ENCODE results near the gene THAP6.
"Not testable (repeated sequence)": the region's sequence is repeated elsewhere in the genome, so short reads cannot be mapped to it uniquely, and the experiment has no call there.

The THAP6 gene, protein sequence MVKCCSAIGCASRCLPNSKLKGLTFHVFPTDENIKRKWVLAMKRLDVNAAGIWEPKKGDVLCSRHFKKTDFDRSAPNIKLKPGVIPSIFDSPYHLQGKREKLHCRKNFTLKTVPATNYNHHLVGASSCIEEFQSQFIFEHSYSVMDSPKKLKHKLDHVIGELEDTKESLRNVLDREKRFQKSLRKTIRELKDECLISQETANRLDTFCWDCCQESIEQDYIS

DNA sequence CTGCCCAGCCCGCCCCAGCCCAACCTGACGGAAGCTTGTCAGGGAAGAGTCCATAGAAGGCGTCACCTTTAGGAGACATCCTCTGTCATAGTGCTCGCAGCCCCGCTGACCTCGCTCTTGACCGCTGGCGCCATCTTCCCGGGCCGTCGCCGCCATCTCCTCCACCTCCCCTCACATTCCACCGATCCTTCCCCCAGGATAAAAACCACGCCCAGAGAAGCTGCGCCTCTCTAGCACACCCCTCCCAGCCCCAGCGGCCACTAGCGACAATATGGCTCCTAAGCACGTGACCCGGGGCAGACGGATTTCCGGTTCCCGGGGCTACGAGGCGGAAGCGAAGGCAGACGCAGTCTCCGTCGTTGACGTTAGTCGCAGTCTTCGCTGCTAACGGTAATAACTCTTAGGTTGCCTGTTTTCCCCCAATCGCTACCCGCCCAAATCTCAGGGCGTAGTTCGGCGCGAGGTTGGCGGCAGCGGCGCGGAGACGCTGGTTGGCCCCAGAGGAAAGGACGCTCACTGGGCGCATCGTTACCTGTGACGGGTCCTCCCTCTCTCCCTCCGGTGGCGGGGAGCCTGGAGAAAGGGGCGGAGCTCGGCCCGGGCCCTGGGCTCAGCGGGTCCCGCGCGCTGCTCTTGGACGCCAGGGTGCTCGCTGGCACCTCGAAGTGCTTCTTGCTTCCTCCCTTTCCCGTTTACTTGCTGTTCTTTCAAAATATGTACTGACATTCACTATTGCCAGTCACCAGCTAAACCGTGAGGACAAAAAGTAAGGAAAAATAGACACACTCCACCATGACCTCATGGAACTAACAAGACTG, at the start of gene THAP6, which contains the start of gene RCHY1:
Gene THAP6, plus strand, starts transcription at position 343 of the 818 bp plus-strand sequence. CDS start 980 bp downstream, outside the sequence.
Gene RCHY1, minus strand, starts transcription at position 273 of the 818 bp plus-strand sequence. Its CDS starts 117 bp downstream, at position 156.
- DNase-seq (ENCODE audit: low spot score), result peak; percentile 97

DNA sequence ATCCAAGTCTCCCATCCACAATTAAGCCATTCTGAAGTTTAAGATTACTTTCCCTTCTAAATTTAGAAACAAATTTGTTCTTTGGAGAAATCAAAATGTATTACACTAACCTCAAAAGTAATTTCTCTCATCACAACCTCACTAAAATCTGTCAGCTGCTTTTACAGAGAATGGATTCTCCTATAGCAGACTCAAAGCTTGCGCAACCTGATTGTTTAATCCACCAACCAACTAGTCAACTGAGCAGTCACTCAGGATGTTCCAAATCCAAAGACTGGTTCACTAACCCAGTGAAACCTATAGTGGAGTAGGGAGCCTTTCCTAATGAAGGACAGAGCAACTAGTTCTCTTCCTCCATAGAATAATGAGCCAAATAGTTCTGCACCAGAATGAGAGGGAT, 44.4 kb upstream of the THAP6 start:
- DNase-seq (ENCODE audit: low spot score), result no peak

DNA sequence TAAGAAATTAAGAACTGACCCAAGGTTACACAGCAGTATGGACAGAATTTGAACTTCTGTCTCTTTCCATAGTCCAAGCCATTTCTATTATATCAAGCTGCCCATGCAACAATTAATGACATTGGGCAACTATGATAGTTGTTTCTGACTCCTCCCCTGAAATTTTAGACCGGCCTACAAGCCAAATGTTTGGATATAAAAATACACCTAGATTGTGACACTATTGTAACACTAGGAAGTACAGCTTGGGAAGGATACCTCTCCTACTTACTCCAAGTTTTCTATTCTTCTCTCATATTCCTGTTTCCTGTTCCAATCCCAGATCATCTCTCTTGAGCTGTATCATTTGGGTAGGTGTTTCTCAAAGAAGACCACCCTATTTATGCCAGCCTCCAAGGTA, 43.5 kb upstream of the THAP6 start:
- DNase-seq (ENCODE audit: low spot score), result no peak

DNA sequence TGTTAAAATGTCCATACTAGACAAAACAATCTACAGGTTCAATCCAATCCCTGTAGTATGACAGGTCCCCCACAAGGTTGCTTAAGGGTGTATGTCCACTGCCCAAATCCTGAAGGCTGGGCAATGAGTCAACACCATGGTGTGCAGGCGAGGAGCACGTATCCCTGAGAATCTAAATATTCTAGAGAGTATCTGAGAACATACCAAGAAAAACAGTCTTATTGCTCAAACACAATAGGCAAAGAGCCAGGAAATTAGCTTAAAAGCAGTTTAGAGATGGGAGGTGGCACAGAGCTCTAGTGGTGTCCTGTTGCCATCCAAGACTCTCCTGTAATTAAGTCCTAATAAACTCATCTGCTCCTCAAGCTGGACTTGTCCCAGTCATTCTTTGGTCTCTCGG, 37.1 kb upstream of the THAP6 start:
- no peak for DNase-seq (ENCODE audit: low spot score)

DNA sequence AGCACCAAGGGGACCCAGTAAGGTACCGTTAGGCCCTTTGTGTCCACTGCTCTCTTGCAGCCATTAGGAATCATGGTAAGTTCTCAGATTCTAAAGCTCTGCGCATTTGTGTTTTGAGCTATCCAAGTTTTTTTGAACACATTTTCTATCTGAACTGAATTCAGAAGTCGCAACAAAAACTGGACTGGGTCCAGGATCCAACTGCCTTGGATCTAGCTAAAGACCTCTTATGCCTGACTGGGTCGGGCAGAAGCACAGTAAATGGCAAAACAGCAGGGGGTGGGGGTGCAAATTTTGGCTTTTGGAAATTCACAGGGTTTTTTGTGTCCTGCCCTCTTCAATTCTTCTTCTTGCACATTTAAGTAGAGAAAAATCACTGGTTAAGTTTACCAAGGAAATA, 30.1 kb upstream of the THAP6 start:
- no peak for DNase-seq (ENCODE audit: low spot score)

DNA sequence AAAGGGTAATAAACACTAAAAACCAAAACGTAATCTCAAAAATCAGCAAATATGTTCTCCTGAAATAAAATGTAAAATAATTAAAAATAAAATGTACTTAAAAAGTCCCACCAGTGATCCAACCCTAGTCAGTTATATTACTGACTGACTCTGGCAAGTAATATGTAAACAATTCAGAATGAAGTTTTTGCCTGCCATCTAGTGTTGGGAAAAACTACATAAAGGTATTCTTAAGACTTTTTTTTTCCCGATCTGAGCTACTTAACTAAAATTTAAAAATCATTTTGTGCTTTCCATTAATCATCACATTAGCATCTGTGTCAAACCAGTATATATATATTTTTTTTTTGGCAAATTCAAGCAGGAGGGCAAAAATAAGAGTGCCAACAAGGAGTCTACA, 24.1 kb upstream of the THAP6 start:
- DNase-seq (ENCODE audit: low spot score), result peak; percentile 47

DNA sequence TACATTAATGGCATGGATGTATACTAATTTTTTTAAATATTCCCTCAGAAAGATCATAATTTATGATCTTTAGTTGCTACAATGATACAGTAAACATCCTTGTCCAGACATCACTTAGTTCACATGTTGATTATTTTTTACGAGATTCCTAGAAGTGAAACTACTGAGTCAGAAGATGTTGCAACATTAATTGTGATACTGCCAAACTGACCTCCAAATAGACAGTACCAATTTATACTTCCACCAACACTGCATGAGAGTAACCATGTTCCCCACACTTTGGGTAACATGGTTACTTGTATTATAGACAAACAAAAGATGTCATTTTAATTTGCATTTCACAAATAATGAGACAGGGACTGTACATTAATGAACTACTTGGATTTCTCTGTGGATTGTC, 19.7 kb upstream of the THAP6 start:
- no peak for DNase-seq (ENCODE audit: low spot score)

DNA sequence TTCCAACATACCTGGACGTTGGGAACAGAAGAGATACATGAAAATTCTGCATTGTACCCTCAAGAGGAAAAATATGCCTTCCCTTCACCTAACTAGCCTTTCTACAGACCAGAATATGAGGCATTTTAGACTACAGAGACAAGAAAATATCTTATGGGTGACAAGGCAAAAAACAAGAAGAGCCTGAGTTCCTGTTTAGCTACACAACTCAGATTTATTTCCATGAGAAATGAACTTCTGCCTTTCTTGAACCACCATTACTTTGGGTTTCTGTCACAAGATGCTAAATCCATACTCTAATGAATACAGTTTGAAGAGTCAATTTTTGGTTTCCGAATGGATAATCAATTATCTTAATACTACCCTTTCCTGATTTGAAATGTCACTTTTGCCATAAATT, 18.8 kb upstream of the THAP6 start:
- no peak for DNase-seq (ENCODE audit: low spot score)

DNA sequence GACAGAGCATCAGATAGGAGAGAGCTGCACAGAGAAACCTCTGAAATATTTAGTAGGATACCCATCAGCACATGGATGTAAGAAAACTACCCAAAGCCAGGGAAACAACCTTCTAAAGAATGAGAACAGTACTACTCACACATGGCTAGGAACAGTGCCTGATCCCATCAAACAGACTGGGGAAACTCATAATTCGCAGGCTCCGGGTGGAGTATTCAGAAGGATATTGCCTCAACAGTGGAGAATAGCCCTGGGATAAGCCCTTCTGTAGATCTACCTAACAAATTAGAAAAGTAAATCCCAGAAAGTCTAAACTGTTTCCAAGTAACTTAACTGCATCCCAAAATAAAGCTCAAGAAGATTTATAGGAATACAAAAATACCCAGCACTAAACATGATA, 17.9 kb upstream of the THAP6 start:
- DNase-seq (ENCODE audit: low spot score), result no peak

DNA sequence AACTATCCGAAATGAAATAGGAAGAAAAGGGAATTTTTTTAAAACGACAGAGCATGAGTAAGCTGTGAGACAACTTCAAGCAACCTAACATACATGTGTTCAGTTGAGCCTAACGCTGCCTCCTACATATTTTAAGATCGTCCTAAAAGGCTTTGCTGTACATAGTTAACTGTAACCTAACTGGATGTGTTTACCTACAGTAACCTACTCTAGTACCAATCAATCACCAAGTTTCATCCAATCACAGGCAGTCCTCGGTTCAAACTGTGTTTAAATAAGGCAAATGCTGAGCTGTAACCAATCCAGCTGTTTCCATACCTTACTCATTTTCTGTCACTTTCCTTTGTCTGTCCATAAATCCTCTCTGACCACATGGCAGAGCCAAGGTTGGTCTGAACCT, 17.1 kb upstream of the THAP6 start:
- DNase-seq (ENCODE audit: low spot score), result peak; percentile 40

DNA sequence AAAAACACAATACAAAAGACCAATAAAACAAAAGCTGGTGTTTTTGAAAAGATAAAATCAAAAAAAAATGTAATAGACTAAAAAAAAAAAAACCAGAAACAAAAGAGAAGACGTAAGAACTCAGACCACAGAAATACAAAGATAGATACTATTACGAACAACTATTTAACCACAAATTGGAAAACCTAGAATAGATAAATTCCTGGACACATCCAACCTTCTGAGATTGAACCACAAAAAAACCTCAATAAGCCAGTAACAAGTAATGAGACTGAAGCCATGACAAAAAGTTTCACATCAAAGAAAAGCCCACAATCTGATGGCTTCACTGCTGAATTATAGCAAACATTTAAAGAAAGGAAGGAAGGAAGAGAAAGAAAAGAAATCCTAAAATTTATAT, 16.2 kb upstream of the THAP6 start:
- DNase-seq (ENCODE audit: low spot score), result no peak

DNA sequence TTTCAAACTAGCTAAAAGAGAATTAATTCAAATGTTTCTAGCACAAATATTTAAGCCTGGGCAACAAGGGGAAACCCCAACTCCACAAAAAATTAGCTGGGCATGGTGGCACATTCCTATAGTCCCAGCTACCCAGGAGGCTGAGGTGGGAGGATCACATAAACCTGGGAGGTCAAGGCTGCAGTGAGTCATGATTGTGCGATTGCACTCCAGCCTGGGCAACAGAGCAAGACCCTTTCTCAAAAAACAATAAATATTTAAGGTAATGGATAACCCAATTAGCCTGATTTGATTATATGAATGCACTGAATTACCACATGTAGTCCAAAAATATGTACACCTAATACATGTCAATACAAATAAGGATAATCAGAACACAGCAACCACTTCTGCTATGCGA, 14.4 kb upstream of the THAP6 start:
- DNase-seq (ENCODE audit: low spot score), result no peak

DNA sequence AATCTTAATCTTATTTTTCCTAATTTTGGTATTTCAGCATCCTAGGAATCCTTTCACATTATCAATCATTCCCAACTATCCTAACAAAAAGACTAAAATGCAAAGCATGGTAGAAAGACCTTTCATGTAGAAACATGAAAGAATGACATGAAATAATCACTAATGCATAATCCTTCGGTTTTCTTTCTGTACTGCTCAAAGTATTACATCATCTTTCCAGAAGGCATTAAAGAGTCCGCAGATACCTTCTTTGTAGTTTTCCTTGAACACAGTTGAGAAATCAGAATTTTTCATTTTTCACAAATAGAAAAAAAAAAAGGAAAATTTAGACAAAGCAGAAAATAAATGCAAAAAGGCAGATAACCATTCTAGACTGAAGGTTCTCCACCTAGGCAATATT, 11.6 kb upstream of the THAP6 start:
- no peak for DNase-seq (ENCODE audit: low spot score)

DNA sequence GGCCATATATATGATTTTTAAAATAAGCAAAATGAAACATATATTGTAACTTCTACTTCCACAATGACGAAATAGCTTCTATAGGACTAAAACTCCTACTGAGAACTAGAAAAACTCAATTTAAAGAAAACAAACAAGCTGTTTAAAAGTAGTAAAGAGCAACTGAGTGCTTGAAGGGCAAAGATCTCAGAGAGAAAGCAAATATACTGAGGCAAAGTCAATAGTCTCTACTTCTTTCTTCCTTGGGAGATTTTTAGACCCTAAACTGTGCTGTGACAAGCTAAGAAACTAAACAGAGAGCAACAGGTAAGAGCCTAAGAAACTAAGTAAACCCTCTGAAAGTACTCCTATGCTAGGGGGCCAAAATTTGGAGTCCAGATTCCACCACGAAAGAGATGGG, 8.6 kb upstream of the THAP6 start:
- no peak for DNase-seq (ENCODE audit: low spot score)

DNA sequence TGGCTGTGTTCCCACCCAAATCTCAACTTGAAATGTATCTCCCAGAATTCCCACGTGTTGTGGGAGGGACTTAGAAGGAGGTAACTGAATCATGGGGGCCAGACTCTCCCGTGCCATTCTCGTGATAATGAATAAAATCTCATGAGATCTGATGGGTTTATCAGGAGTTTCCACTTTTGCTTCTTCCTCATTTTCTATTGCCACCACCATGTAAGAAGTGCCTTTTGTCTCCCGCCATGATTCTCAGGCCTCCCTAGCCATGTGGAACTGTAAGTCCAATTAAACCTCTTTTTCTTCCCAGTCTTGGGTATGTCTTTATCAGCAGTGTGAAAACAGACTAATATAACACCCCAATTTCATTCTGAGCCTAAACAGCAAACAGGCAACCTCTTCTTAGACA, 4.7 kb upstream of the THAP6 start:
- not testable (repeated sequence) for DNase-seq (ENCODE audit: low spot score)

DNA sequence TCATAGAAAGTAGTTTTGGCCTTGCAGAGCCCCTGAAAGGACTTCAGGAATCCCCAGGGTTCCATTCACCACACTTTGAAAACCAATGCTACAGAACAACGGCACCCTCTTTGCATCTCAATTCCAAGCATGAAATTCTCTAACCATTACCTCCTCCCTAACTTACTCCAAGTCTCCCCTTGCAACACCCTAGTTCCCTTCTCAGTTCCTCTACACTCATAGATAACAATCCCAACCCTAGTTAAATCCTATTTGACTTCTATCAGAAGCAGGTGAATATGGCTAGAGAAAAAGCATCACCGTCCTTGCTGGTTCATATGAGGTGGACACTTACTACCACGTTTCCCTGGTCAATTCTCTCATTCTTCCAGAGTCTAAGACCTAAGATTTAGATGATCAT, 2.4 kb upstream of the THAP6 start:
- DNase-seq (ENCODE audit: low spot score), result no peak

DNA sequence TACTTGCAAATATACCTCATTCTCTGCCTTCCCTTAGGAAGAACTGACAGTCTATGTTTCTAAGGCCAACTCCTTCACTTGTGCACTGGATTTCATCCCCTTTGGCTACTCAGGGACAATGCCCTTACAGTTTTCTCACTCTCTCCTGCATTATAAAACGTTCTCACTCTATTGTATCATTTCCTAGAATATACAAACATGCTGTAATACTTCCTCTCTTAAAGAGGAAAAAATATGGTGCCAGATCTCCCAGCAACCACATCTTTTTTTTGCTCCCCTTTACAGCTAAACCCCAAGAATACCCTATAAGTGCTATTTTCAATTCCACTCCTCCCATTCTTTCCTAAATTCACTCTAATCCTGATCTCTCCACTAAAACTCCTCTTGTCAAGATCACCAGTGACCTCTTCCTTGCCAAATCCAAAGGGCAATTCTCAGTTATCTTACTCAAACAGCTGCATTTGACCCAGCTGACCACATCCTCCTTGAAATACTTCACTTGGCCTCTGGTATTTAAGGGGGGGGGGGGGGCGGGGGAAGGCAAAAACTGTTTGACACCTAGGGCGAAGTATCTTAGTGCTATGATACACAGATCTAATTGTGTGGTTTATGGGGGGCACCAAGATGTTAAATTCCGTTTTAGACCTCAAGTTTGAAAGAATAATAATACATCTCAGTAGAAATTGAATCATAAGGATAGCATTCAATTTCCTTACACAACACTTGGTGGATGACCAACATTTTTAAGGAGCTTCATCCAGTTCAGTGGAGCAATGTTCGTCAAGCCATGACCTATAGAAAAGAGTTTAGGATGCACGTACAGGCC, 1.7 kb upstream of the THAP6 start:
- DNase-seq (ENCODE audit: low spot score), result peak; percentile 86

DNA sequence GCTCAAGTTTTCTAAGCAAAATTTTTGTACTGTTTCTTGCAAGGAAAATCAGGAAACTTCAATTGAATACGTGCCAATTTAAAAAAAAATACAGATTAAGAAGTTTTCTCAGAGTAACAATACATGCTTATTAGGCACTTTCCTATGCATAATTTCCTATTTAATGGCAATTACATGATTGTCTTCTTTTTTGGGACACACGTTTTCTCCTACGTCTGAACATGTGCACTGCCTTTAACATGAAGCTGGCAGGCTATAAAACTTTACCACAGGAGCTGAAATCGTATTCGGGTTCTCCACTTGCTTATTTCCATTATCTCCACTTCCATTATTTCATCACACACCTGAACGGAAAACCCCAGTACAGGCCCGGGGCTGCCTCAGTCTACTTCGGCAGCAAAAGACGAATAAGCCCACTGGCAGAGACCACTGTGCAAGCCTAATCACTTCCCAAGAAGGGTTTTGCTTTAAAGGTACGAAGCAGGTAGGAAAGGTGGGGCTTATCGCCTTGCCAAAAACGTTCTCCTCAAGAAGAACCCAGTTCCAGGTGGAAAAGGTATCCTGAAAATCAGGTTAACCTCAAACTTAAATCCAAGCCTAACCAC, 645 bp upstream of the THAP6 start:
- peak; percentile 26 for DNase-seq (ENCODE audit: low spot score)

DNA sequence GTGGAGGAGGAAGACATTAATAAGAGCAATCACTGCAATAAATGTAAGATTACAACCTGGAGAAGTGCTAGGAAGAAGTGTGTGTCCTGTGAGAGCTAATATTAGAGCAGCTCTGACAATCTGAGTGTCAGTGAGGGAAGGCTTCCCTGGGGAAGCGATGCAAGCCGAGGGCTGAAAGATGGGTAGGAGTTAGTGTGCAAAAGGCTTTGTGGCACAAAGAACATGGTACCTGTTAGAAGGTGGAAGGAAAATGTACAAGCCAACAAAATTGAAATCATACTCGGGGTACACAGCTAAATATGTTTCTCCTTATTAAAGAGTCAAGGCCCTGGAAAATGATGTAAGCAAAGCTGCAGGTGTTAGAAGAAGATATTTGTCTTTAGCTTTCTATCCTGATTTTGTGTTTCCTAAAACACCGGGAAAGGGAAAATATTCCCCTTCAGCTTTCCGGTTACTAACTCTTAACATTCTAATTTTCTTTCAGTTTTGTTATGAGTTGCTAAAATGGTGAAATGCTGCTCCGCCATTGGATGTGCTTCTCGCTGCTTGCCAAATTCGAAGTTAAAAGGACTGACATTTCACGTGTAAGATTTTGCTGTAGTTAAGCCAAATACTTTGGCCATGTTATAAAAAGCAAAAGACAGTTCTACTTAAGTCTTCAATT, 808 bp downstream of the THAP6 start:
- DNase-seq (ENCODE audit: low spot score), result peak; percentile 37

DNA sequence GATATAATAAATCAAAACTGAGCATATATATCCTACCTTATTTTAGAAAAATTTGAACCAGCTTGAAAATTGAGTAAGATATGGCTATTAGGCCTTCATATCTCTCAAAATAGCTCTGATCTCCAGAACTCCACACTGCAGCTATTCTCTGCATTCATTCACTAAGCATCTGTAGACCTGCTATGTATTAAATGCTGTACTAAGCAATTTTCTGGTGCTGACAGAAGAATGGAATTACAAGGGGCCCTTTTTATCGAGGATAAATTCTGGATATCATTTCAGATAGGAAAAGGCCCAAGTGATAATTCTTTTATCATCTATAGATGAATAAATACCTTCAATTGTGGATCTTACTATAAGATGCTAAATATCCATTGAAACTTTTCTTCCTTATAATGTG, 1.9 kb downstream of the THAP6 start:
- no peak for DNase-seq (ENCODE audit: low spot score)

DNA sequence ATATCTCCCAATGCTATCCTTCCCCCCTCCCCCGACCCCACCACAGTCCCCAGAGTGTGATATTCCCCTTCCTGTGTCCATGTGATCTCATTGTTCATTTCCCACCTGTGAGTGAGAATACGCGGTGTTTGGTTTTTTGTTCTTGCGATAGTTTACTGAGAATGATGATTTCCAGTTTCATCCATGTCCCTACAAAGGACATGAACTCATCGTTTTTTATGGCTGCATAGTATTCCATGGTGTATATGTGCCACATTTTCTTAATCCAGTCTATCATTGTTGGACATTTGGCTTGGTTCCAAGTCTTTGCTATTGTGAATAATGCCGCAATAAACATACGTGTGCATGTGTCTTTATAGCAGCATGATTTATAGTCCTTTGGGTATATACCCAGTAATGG, 5.2 kb downstream of the THAP6 start:
- not testable (repeated sequence) for DNase-seq (ENCODE audit: low spot score)

DNA sequence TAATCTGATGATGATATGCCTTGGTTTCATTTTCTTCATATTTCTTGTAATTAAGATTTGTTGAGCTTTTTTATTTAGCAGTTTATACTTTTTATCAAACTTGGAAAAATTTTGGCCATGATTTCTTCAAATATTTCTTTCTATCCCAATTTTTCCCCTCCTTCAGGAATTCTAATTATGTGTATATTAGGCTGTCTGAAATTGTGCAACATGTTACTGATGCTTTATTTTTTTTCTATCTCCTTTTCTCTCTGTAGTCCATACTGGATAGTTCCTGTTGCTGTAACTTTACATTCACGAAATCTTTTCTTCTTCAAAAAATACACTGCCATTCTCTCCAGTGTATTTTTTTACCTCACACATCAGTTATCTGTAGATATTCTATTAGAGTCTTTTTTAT, 10.8 kb downstream of the THAP6 start:
- DNase-seq (ENCODE audit: low spot score), result no peak
